ENCODE measurements around the gene AKAP13.
"Not testable (repeated sequence)": the region's sequence is repeated elsewhere in the genome, so short reads cannot be mapped to it uniquely, and the experiment has no call there.

The AKAP13 gene

GRCh38 chr15:85657132-85657531, 276.7 kb downstream of the AKAP13 start:
- H3K27me3 Mint-ChIP-seq (ENCODE audit: low read depth, poor library complexity), result no peaks in the 10 kb centered on the region
- peaks cover 79% of the 10 kb centered on the region for H3K36me3 Mint-ChIP-seq (ENCODE audit: low read depth)
- TF ChIP-seq, protein P1, sequence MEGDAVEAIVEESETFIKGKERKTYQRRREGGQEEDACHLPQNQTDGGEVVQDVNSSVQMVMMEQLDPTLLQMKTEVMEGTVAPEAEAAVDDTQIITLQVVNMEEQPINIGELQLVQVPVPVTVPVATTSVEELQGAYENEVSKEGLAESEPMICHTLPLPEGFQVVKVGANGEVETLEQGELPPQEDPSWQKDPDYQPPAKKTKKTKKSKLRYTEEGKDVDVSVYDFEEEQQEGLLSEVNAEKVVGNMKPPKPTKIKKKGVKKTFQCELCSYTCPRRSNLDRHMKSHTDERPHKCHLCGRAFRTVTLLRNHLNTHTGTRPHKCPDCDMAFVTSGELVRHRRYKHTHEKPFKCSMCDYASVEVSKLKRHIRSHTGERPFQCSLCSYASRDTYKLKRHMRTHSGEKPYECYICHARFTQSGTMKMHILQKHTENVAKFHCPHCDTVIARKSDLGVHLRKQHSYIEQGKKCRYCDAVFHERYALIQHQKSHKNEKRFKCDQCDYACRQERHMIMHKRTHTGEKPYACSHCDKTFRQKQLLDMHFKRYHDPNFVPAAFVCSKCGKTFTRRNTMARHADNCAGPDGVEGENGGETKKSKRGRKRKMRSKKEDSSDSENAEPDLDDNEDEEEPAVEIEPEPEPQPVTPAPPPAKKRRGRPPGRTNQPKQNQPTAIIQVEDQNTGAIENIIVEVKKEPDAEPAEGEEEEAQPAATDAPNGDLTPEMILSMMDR (IDR thresholded peaks at IDR 0.05), result no peak
- H3K4me1 Mint-ChIP-seq, result peaks cover 16% of the 10 kb centered on the region
- H3K9me3 Mint-ChIP-seq, result no peaks in the 10 kb centered on the region
- H3K27ac Mint-ChIP-seq, result no peak overlapping the region
- DNase-seq, result no peak
- no peak overlapping the region for H3K4me3 Mint-ChIP-seq

DNA sequence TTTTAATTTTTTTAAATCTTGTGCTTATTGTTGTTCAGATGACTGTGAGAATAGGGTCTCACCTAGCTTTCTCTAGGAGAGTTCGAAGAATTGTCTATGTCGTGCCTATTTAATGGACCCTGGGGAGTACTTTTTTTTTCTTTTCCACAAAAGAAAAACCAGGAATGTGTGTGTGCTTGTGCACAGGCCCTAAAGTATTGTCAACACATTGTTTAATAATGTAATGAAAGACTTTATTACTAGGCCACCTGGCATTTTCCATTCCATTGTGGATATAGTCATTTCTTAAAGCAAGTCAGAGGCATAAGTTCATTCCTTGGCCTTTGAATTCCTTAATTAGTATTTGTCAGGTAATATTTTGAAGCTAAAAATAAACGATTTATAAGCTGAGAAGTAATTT, 278.4 kb downstream of the AKAP13 start:
- H3K4me1 Mint-ChIP-seq, result peaks cover 11% of the 10 kb centered on the region
- DNase-seq, result no peak
- H3K4me3 Mint-ChIP-seq, result no peak overlapping the region
- H3K27ac Mint-ChIP-seq, result no peak overlapping the region
- TF ChIP-seq, protein P1 (IDR thresholded peaks at IDR 0.05), result no peak
- H3K9me3 Mint-ChIP-seq, result no peaks in the 10 kb centered on the region
- H3K27me3 Mint-ChIP-seq (ENCODE audit: low read depth, poor library complexity), result no peaks in the 10 kb centered on the region
- H3K36me3 Mint-ChIP-seq (ENCODE audit: low read depth), result peaks cover 80% of the 10 kb centered on the region

- TF ChIP-seq, protein P1 (IDR thresholded peaks at IDR 0.05), result no peak
- H3K9me3 Mint-ChIP-seq, result peaks cover 6% of the 10 kb centered on the region
- no peak overlapping the region for H3K27ac Mint-ChIP-seq
- H3K4me1 Mint-ChIP-seq, result peaks cover 5% of the 10 kb centered on the region
- no peaks in the 10 kb centered on the region for H3K27me3 Mint-ChIP-seq (ENCODE audit: low read depth, poor library complexity)
- H3K4me3 Mint-ChIP-seq, result no peak overlapping the region
- DNase-seq, result no peak
- H3K36me3 Mint-ChIP-seq (ENCODE audit: low read depth), result peaks cover 92% of the 10 kb centered on the region
These were observed 281.5 kb downstream of the AKAP13 start for GRCh38 chr15:85661859-85662258.

DNA sequence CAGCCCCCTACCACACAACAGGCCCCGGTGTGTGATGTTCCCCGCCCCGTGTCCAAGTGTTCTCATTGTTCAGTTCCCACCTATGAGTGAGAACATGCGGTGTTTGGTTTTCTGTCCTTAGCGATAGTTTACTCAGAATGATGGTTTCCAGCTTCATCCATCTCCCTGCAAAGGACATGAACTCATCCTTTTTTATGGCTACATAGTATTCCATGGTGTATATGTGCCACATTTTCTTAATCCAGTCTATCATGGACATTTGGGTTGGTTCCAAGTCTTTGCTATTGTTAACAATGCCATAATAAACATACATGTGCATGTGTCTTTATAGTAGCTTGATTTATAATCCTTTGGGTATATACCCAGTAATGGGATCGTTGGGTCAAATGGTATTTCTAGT, 285.3 kb downstream of the AKAP13 start:
- H3K36me3 Mint-ChIP-seq (ENCODE audit: low read depth), result peaks cover 88% of the 10 kb centered on the region
- not testable (repeated sequence) for H3K27me3 Mint-ChIP-seq (ENCODE audit: low read depth, poor library complexity); DNase-seq; H3K4me1 Mint-ChIP-seq; H3K9me3 Mint-ChIP-seq; H3K4me3 Mint-ChIP-seq; H3K27ac Mint-ChIP-seq

DNA sequence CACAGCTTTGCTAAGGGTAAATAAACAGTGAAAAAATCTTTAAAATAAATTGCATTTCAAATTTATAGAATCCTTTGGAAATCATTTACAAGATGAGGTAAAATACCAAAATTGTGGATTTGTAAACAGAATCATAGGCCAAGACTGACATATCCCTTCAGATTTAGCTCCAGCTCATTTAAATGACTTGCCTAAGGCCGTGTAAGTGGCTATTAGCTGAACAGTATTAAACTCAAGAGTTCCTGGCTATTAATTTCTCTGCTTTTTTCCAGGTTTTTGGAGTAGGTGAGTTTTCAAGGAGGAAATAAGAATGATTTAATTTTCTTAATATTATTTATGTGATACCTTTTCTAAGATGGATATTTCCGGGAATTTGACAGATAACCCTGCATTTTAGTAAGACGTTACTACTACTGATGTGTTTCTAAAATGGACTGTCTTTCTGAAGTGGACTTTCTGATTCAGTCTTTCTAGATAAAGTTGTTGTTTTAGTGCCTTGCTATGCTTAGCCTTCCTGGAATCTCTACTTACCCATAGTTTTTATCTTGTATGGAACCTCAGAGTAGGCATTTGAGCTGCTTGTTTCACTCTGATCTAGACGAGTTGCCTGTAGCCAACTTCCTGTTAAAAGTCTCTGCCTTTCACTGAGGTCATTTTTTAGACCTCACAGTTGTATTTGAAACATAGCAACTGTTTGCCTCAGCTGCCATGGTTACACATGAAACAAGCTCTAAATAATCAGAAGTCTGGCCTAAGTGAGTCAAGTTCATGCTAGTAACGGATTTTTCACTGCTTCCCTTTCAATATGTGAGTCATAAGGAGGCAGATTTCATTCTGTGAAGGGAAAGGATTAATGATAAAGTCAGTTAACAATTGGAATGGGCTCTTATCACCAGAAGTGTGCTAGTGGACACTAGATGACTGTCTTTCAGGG, 287.4 kb downstream of the AKAP13 start:
- Mint-ChIP-seq H3K27ac (peak overlapping the region; percentile 86), H3K27me3 (ENCODE audit: low read depth, poor library complexity) (no peaks in the 10 kb centered on the region), H3K4me3 (no peak overlapping the region), H3K9me3 (peaks cover 6% of the 10 kb centered on the region), H3K4me1 (peaks cover 8% of the 10 kb centered on the region), H3K36me3 (ENCODE audit: low read depth) (peaks cover 82% of the 10 kb centered on the region)
- no peak for DNase-seq
- TF ChIP-seq, protein P1 (IDR thresholded peaks at IDR 0.05), result no peak

GRCh38 chr15:85671156-85671555, 290.8 kb downstream of the AKAP13 start:
- Mint-ChIP-seq H3K4me1 (peaks cover 8% of the 10 kb centered on the region), H3K27me3 (ENCODE audit: low read depth, poor library complexity) (no peaks in the 10 kb centered on the region), H3K27ac (no peak overlapping the region), H3K4me3 (no peak overlapping the region), H3K36me3 (ENCODE audit: low read depth) (peaks cover 69% of the 10 kb centered on the region), H3K9me3 (peaks cover 3% of the 10 kb centered on the region)
- no peak for DNase-seq
- TF ChIP-seq, protein P1 (IDR thresholded peaks at IDR 0.05), result no peak

Data from nephron progenitor cell (in vitro differentiated cells).